Gastroesophageal sphincter (tissue), 4 donors: ENCODE data around the gene BCL2A1. TPM values are rescaled to one million over a fixed set of nuclear protein-coding genes. Genes with fewer than 3 reads are reported as not detected.

ENCODE experiments used
- ATAC-seq: fragments of 150-250 bp; one replicate; pipeline ENCODE4 v1.9.1; 2016; ENCODE audit warnings: mild to moderate bottlenecking, moderate library complexity
- H3K27ac ChIP-seq, 4 donors: fragments of 200-600 bp; sonication (generic) in 3 of 4; 1 replicate in 3 of 4; 2 replicates in 1 of 4; pipeline ENCODE4 v1.5.1; 2016 to 2019
- H3K27me3 ChIP-seq: fragments of 200-600 bp; sonication (generic); one replicate; pipeline ENCODE4 v1.5.1; 2019
- H3K36me3 ChIP-seq, 2 donors: fragments of 200-600 bp; sonication (generic); one replicate each; pipeline ENCODE4 v1.5.1; 2019; ENCODE audit warnings: control low read depth in 1 of 2
- H3K4me1 ChIP-seq, 3 donors: fragments of 200-600 bp; sonication (generic); 1 replicate in 2 of 3; 2 replicates in 1 of 3; pipeline ENCODE4 v1.5.1; 2016 to 2019; ENCODE audit warnings: control low read depth in 2 of 3
- H3K4me3 ChIP-seq, 2 donors: fragments of 200-600 bp; sonication (generic); one replicate each; pipeline ENCODE4 v1.5.1; 2019; ENCODE audit warnings: mild to moderate bottlenecking in 1 of 2, moderate library complexity in 1 of 2
- H3K9me3 ChIP-seq, 3 donors: fragments of 200-600 bp; sonication (generic); one replicate each; pipeline ENCODE4 v1.5.1; 2017 to 2019; ENCODE audit warnings: control low read depth in 2 of 3
- CTCF ChIP-seq, 4 experiments: fragments of 200-600 bp in 2 of 4; fragments of 450-650 bp in 2 of 4; sonication (generic) in 1 of 4; IDR thresholded peaks; one replicate each; pipeline ENCODE4 v1.5.1; 2017 to 2019; ENCODE audit warnings: antibody characterized with exemption in 4 of 4, mild to moderate bottlenecking in 2 of 4, moderate library complexity in 2 of 4
- EP300 ChIP-seq: sonication (generic); formaldehyde crosslinking; IDR thresholded peaks from one replicate; pipeline ENCODE4 v1.6.1; 2017; ENCODE audit warnings: antibody characterized with exemption, mild to moderate bottlenecking
- POLR2A ChIP-seq, 2 donors: fragments of 450-650 bp; IDR thresholded peaks; one replicate each; pipeline ENCODE4 v1.6.1; 2017; ENCODE audit warnings: antibody characterized with exemption in 2 of 2, mild to moderate bottlenecking in 2 of 2, moderate library complexity in 1 of 2
- POLR2AphosphoS5 ChIP-seq: sonication (generic); formaldehyde crosslinking; IDR thresholded peaks from one replicate; pipeline ENCODE4 v1.6.1; 2017; ENCODE audit warnings: antibody characterized with exemption
- WGBS, 2 donors: methylation state at CpG; one replicate each; pipeline ENCODE4 v1.1.5; 2018; ENCODE audit warnings: low coverage in 1 of 2; 5-methylcytosine and 5-hydroxymethylcytosine counted together
- total RNA-seq, 4 donors: library from RNA; depleted of rRNA; stranded (reverse); fragments of >200 nt; gene quantifications; one replicate each; pipeline ENCODE4 v1.1.0, GENCODE V29; 2016

BCL2A1 gene
- total RNA-seq, 4 donors from 2014 or later = 0.62 to 13.3 TPM; not detected in 2

- Histone ChIP-seq H3K9me3 (no peaks in the 10 kb centered on the region), H3K27me3 (no peaks in the 10 kb centered on the region), H3K27ac (no peak overlapping the region), H3K4me1 (no peaks in the 10 kb centered on the region), H3K4me3 (no peak overlapping the region), H3K36me3 (no peaks in the 10 kb centered on the region)
- ATAC-seq = no peak
- TF ChIP-seq POLR2AphosphoS5 = no peak
- WGBS, 2 donors = 96 to 100% methylated on average over 1 to 3 of the region's 3 CpGs
Observed at GRCh38 chr15:79994615-79995014, 23.6 kb upstream of the BCL2A1 start.

GRCh38 chr15:79991826-79992225 is 20.8 kb upstream of the BCL2A1 start:
- H3K4me3 ChIP-seq = no peak overlapping the region
- WGBS, 2 donors = 50% methylated on average over 2 to 3 of the region's 4 CpGs

GRCh38 chr15:79990997-79991334 is 20.0 kb upstream of the BCL2A1 start:
- no peaks in the 10 kb centered on the region for H3K9me3 ChIP-seq
- H3K36me3 ChIP-seq = no peaks in the 10 kb centered on the region
- WGBS, 2 donors = 100% methylated on average over 2 of the region's 8 CpGs; no CpG with 5 or more reads in 1 of the 2 donors
- no peaks in the 10 kb centered on the region for H3K4me1 ChIP-seq
- H3K27me3 ChIP-seq = no peaks in the 10 kb centered on the region
- no peak for ATAC-seq
- no peak overlapping the region for H3K4me3 ChIP-seq
- H3K27ac ChIP-seq = no peak overlapping the region
- TF ChIP-seq POLR2A (IDR thresholded peaks at IDR 0.05) (no peak), POLR2AphosphoS5 (no peak), CTCF (IDR thresholded peaks at IDR 0.05) (no peak), EP300 (no peak)

More at GRCh38 chr15:79991826-79992225, 20.8 kb upstream of the BCL2A1 start:
- Histone ChIP-seq H3K27ac (no peak overlapping the region), H3K27me3 (no peaks in the 10 kb centered on the region), H3K4me1 (no peaks in the 10 kb centered on the region), H3K9me3 (no peaks in the 10 kb centered on the region), H3K36me3 (no peaks in the 10 kb centered on the region)
- no peak for ATAC-seq
- TF ChIP-seq POLR2A (IDR thresholded peaks at IDR 0.05) (no peak), POLR2AphosphoS5 (no peak), EP300 (no peak), CTCF (IDR thresholded peaks at IDR 0.05) (no peak)

- Histone ChIP-seq H3K9me3 (no peaks in the 10 kb centered on the region), H3K27me3 (no peaks in the 10 kb centered on the region), H3K4me3 (no peak overlapping the region), H3K27ac (no peak overlapping the region), H3K4me1 (no peaks in the 10 kb centered on the region), H3K36me3 (no peaks in the 10 kb centered on the region)
- ATAC-seq = no peak
- WGBS, 2 donors = 75 to 82% methylated on average over 6 to 7 of the region's 8 CpGs
- TF ChIP-seq CTCF (IDR thresholded peaks at IDR 0.05) (no peak), POLR2AphosphoS5 (no peak), POLR2A (IDR thresholded peaks at IDR 0.05) (no peak), EP300 (no peak)
Observed at GRCh38 chr15:79990280-79990996, 19.4 kb upstream of the BCL2A1 start.

GRCh38 chr15:79989682-79990081 is 18.7 kb upstream of the BCL2A1 start:
- ATAC-seq = no peak
- H3K27me3 ChIP-seq = no peaks in the 10 kb centered on the region
- no peaks in the 10 kb centered on the region for H3K4me1 ChIP-seq
- no peak overlapping the region for H3K27ac ChIP-seq
- no peak for TF ChIP-seq POLR2A (IDR thresholded peaks at IDR 0.05)
- no peak for TF ChIP-seq CTCF (IDR thresholded peaks at IDR 0.05)
- TF ChIP-seq EP300 = no peak
- TF ChIP-seq POLR2AphosphoS5 = no peak
- WGBS, 2 donors = 60% methylated on average over 2 to 5 of the region's 5 CpGs
- H3K36me3 ChIP-seq = no peaks in the 10 kb centered on the region
- no peak overlapping the region for H3K4me3 ChIP-seq
- H3K9me3 ChIP-seq = no peaks in the 10 kb centered on the region
